Activated CD4-positive, alpha-beta T cell treated with anti-CD3 and anti-CD28 coated beads, Interleukin-2, Interleukin-4, amounts not matched to agents 100 ng/mL and 50 ng/mL, durations not matched to agents 16 hours and 8 hours (primary cell): ENCODE measurements around the gene DNAAF8.
"Not testable (repeated sequence)": the region's sequence is repeated elsewhere in the genome, so short reads cannot be mapped to it uniquely, and the experiment has no call there.

Experiments used
- DNase-seq: peaks from one replicate; pipeline ENCODE4 v3.0.0-alpha.2; 2020; ENCODE audit warnings: low spot score

Gene DNAAF8

DNA sequence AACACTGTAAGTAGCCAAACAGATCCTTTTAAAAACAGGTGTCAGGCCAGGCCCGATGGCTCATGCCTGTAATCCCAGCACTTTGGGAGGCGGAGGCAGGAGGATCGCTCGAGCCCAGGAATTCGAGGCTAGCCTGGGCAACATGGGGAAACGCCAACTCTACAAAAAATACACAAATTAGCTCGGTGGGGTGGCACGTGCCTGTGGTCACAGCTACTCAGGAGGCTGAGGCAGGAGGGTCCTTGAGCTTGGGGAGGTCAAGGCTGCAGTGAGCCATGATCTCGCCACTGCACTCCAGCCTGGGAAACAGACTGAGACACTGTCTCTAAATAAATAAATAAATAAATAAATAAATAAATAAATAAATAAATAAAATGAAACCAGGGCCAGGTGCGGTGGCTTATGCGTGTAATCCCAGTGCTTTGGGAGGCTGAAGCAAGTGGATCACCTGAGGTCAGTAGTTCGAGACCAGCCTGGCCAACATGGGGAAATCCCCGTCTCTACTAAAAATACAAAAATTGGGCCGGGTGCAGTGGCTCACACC is 50.2 kb downstream of the DNAAF8 start:
- DNase-seq = not testable (repeated sequence)

DNA sequence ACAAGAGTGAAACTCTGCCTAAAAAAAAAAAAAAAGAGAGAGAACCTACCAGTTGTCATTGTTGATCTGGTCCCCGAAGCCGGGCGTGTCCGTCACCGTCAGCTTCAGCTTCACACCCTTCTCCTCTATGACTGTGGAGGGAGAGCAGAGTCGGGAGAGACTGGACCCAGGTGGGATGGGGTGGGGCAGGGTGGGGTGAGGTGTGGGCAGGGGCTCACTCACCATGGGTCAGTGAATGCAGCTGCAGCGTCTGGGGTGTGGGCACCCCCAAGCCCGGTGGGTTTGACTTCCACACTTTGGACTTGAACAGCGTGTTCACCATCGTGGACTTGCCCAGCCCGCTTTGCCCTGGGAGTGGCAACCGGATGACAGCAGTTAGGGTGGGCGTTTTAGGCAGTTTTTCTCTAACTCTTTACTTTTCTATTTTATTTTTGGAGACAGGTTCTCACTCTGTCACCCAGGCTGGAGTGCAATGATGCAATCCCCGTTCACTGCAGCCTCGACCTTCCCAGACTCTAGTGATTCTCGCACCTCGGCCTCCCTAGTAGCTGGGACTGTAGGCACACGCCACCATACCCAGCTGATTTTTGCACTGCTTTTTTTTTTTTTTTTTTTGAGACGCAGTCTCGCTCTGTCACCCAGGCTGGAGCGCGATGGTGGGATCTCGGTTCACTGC is 51.6 kb downstream of the DNAAF8 start:
- no peak for DNase-seq

DNA sequence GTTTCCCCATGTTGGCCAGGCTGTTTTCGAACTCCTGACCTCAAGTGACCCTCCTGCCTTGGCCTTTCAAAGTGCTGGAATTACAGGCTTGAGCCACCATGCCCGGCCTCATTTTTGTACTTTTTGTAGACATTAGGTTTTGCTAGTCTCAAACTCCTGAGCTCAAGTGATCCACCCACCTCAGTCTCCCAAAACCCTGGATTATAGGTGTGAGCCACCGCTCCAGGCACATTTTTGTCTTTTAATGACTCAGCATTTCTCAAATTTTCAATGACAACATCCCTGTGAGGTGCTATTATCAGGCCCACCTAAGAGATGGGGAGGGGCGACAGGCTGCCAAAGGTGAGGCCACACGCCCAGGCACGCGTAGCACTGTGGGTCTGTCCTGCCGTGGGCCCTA is 52.7 kb downstream of the DNAAF8 start:
- no peak for DNase-seq

DNA sequence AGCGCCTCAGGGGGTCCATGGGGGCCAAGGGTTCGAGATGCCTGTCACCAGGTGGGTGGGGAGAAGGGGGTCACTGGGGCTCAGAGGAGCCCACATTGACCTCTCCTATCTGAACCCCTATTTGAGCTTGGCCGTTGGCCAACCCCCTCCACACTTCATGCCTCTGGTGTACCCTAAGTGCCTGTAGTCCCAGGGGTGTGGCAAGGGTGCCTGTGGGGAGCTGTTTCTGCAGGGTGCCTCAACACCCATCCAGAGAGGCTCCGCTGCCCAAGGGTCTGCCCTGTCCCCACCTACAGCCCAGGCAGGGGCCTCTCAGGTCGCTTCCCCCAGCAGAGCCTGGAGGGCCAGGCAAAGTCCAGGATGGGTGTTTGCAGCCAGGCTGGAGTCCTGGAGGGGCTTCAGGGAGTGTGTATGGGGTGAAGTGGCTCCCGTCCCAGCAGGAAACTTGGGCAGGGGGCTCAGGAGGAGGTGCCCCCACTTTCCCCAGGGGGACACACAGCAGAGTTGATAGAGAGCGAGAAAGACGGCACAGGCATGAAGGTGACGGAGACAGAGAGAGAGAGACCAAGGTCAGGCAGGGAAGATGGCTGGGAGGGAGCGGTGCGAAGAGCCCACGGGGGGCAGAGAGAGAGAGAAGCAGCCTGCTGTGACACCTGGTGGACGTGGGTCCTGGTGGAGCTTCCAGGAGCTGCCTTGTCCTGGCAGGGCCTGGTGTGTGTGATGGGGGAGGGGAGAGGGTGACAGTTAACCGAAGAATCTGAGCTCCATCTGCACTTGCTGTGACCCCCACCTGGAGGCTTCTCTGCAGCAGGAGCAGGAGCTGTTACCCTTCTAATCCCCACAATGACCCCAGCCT is 53.5 kb downstream of the DNAAF8 start, which contains the start of gene SEPTIN12:
SEPTIN12 (minus strand) TSS at position 719 of the 856 bp plus-strand sequence; CDS start at position 19, 700 bp downstream.
- no peak for DNase-seq

DNA sequence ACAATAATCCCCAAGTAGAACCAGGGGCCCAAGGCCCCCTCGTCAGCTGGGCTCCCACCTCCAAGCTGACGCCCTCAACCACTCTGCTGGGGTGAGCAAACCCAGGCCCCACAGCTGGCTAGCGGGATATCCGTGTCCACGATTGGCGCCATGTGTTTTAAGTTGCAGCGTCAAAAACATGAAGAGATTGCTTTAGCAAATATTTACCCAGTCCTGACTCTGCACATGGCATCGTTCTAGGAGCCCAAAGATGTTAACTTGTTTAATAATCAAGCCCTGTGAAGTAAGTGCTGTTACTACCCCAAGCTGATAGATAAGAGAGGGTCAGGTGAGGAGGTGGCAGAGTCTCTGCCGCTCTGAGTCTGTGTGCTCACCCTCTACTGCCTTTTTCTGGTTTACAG is 54.2 kb downstream of the DNAAF8 start:
- DNase-seq = no peak

DNA sequence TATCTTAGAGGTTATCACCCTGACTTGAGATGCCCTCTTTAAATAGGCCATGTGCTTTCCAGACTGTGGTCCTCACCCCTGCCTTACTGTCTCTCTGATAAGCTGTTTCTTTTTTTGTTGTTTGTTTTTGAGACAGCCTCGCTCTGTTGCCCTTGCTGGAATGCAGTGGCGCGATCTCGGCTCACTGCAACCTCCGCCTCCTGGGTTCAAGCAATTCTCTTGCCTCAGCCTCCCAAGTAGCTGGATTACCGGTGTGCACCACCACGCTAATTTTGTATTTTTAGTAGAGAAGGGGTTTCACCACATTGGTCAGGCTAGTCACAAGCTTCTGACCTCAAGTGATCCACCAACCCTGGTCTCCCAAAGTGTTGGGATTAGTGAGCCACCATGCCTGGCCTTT is 54.6 kb downstream of the DNAAF8 start:
- no peak for DNase-seq

DNA sequence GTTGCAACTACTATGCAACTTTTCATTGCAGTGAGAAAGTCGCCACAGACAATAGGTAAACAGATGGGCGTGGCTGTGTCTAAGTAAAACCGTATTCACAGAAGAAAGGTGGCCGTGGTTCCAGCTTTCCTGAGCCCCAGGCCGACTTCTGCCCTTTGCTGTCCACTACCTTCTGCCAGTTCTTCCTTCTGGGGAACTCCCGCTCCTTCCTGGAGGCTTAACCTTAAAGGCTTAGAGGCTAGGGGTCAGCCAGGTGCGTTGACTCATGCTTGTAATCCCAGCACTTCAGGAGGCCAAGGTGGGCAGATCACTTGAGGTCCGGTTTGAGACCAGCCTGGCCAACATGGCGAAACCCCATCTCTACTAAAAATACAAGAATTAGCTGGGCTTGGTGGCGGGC is 55.9 kb downstream of the DNAAF8 start:
- no peak for DNase-seq

DNA sequence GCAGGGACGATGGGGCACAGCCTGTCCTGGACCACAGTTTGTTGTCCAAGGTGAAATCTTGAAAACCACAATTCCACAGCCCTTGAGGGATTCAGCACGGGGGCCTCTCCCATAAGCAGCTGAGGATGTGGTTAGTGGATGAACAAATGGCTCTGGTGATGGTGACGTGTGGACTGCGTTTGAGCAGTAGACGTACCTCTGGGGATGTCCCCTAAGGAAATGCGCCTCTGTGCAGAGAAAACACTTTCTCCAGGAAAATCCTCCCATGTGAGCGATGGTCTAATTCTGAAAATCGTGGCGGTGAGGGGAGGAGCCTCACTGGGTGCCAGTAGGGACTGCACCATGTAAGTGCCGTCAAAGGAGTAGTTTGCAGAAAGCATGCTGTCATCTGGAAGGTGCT is 56.5 kb downstream of the DNAAF8 start:
- peak; percentile 7 for DNase-seq

DNA sequence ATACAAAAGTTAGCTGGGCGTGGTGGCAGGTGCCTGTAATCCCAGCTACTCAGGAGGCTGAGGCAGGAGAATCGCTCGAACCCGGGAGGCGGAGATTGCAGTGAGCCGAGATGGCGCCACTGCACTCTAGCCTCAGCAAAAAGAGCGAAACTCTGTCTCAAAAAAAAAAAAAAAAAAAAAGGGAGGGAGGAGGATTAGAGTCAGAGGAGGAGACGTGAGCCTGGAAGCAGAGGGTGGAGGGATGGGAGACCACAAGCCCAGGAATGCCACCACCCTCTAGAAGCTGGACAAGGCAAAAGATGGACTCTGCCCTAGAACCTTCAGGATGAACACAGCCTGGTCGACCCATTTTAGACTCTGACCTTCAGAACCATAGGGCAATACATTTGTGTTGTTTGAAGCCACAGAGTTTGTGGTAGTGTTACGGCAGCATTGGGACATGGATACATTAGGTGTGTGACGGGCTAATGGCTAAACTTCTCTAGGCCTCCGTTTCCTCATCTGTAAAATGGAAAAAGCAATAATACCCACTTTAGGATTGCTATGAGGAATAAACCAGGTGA is 58.7 kb downstream of the DNAAF8 start:
- DNase-seq = no peak

DNA sequence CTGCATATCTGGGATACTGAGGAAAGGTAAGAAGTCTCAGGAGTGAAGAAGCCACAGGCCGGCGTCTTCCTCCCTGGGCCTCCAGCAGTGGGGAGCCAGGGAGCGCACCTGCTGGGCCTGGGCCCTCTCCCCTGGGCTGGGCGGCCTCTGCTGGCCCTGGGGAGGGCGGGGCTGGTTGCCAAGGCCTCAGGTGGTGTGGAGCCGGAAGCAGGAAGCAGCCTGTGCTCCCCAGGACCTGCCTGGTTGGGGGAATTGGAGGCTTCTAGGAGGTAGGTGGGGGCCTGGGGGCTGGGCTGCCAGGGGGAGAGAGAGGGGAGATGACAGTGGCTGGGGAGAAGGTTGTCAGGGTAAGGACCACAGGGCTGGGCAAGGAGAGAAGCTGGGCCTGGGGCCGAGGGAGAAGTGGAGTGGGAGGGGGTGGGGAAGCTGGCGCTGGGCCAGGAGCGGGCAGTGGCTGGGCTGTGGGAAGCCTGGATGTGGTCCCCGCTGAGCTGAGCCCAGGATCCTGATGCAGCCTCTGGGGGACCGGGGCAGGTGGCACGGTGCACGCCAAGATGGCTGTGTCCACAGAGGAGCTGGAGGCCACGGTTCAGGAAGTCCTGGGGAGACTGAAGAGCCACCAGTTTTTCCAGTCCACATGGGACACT is 61.0 kb downstream of the DNAAF8 start, which contains the start of gene SMIM22:
SMIM22 (plus strand) TSS at position 189 of the 647 bp plus-strand sequence; CDS start at position 555, 366 bp downstream.
- no peak for DNase-seq

DNA sequence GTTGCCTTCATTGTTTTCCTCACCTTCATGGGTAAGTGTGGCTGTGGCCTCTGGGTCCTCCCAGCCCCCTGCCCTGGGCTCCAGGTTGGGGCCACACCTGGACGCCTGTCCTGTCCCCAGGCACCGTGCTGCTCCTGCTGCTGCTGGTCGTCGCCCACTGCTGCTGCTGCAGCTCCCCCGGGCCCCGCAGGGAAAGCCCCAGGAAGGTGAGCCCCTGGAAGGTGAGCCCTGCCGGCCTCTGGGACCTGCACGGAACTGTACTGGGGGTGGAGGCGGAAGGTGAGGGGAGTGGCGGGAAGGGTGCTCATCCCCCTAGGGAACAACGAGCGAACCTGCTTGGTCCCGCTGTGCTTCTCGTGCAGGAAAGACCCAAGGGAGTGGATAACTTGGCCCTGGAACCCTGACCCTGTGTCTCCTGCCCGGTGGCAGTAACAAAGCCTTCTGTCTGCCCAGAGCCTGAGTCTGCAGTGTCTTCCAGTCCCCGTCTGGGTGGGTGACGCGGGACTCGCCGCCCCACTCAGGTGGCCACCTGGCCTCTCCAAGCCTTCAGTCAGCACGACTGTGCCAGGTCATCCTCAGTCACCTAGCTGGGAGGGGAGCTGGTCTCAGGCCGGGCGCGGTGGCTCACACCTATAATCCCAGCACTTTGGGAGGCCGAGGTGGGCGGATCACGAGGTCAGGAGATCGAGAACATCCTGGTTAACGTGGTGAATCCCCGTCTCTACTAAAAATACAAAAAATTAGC is 61.7 kb downstream of the DNAAF8 start:
- DNase-seq = no peak

DNA sequence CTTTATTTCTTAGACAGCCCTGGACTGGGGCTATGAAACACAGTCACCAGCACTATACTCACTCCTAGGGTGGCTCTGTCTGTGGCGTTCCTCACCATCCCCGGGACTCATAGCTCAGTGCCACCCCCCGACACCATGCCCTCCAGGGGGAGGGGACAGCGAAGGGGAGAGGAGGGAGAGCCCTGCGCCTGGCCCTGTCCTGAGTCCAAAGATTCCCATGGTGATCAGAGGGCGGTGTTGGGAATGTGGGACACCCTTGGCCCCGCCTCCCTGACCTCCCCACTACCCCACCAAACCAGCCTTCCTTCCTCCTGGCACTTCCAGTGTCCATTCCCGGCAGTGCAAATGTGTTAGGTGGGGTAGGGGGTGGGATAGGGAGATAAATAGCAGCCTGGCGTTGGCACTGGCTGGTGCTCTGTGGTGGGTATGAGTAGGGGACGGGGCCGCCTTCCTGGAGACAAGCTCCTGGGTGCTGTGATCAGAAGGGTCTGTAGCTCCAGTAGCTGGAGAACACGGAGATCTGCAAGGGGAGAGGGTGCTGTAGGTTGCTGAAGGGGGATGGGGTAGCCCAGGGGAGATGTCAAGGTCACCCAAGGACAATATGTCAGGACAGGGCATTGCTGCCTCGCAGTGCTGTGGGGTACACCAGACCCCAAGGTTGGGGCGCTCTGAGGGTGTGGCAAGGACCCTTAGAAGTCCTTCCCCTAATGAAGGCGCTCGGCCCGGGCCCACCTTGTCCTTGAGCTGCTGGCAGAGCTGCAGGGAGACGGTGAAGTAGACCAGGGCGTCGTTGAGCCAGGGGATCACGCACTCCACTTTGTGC is 62.9 kb downstream of the DNAAF8 start:
- no peak for DNase-seq

DNA sequence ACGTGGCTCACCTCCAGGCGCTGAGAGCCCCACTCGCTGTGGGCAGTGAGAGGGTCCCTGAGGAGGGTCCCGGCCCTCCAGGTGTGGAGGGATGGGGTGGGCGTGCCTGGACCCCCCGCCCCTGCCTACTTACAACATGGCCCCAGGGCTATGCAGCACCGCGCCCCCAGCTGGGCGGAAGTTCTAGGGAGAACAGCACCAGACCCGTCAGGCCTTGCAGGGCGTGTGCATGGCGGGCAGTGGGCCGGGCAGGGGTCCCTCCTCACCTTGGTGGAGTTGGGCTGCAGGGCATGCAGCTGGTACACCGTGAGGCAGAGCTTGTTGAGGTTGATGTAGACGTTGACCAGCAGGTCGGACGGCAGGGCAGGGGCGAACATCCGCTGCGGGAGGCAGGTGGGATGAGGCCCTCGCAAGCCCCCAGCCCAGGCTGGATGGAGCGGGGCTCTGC is 63.5 kb downstream of the DNAAF8 start:
- DNase-seq = no peak

DNA sequence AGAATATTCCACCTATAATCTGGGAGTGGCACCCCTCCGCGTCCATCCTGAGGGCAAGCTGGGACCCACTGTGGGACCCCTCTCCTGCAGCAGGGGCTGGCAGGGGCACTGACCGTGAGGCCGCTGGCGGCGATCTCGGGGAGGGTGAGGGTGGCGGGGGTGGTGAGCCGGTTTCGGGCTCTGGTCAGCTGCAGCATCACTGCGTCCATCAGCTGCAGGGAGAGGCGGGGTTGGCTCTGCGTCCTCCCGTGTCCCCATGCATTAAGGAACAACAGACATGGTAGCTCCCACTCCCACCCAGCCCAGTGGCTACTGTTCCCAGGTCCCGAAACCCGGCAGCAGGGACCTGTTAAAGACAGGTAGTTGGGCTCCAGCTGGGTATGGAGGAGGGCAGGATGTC is 64.1 kb downstream of the DNAAF8 start:
- DNase-seq = no peak
